ENCODE measurements around the gene HDLBP. TPM values are rescaled to one million over a fixed set of nuclear protein-coding genes. Genes with fewer than 3 reads are reported as not detected.

Gene HDLBP
- total and polyA plus RNA-seq, 2 experiments from 2014 or later: 230 to 306 TPM

DNA sequence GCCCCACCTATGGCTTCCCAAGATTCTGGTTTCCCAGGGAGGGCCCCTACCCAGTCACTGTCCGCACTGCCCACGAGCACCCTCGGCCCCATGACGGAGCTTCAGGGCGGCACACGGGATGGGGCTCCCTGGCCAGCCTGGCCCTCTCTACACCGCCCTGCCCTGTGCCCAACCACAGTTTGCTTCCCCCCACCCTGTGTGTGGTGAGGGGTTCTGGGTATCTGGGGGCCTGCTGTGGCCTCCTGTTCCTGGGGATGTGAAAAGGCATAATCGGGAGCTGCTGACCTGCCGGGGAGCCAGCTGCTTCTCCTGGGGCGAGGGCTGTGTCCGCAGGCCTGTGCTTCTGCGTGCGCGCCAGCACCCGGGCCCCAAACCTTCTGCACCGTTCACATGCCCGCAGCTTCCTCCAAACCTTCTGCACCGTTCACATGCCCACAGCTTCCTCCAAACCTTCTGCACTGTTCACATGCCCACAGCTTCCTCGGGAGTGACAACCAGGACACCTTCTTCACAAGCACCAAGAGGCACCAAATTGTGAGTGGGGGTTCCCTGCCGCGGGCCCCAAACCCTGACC is 114.6 kb downstream of the HDLBP start:
- ATAC-seq (no peak), DNase-seq (ENCODE audit: low spot score) (no peak)
- Histone ChIP-seq H2AFZ (no peak overlapping the region), H3K4me1 (ENCODE audit: insufficient read depth) (no peaks in the 10 kb centered on the region), H3K9me2 (ENCODE audit: insufficient read depth) (no peaks in the 10 kb centered on the region), H3K27me3 (ENCODE audit: insufficient read depth) (no peaks in the 10 kb centered on the region), H3K4me3 (no peak overlapping the region), H3K4me2 (no peak overlapping the region), H3K79me2 (replicated peaks; ENCODE audit: insufficient read depth) (no peaks in the 10 kb centered on the region), H3F3A (replicated peaks; ENCODE audit: low read depth) (no peaks in the 10 kb centered on the region), H3K27ac (ENCODE audit: low read depth) (no peak overlapping the region), H4K20me1 (replicated peaks; ENCODE audit: insufficient read depth) (no peaks in the 10 kb centered on the region), H3K36me3 (ENCODE audit: insufficient read depth) (no peaks in the 10 kb centered on the region)
- no peaks in the 10 kb centered on the region for H3K36me3 Mint-ChIP-seq (ENCODE audit: low read depth)
- no peak overlapping the region for H3K27ac Mint-ChIP-seq
- H3K4me1 Mint-ChIP-seq: no peaks in the 10 kb centered on the region
- TF ChIP-seq, protein P1, sequence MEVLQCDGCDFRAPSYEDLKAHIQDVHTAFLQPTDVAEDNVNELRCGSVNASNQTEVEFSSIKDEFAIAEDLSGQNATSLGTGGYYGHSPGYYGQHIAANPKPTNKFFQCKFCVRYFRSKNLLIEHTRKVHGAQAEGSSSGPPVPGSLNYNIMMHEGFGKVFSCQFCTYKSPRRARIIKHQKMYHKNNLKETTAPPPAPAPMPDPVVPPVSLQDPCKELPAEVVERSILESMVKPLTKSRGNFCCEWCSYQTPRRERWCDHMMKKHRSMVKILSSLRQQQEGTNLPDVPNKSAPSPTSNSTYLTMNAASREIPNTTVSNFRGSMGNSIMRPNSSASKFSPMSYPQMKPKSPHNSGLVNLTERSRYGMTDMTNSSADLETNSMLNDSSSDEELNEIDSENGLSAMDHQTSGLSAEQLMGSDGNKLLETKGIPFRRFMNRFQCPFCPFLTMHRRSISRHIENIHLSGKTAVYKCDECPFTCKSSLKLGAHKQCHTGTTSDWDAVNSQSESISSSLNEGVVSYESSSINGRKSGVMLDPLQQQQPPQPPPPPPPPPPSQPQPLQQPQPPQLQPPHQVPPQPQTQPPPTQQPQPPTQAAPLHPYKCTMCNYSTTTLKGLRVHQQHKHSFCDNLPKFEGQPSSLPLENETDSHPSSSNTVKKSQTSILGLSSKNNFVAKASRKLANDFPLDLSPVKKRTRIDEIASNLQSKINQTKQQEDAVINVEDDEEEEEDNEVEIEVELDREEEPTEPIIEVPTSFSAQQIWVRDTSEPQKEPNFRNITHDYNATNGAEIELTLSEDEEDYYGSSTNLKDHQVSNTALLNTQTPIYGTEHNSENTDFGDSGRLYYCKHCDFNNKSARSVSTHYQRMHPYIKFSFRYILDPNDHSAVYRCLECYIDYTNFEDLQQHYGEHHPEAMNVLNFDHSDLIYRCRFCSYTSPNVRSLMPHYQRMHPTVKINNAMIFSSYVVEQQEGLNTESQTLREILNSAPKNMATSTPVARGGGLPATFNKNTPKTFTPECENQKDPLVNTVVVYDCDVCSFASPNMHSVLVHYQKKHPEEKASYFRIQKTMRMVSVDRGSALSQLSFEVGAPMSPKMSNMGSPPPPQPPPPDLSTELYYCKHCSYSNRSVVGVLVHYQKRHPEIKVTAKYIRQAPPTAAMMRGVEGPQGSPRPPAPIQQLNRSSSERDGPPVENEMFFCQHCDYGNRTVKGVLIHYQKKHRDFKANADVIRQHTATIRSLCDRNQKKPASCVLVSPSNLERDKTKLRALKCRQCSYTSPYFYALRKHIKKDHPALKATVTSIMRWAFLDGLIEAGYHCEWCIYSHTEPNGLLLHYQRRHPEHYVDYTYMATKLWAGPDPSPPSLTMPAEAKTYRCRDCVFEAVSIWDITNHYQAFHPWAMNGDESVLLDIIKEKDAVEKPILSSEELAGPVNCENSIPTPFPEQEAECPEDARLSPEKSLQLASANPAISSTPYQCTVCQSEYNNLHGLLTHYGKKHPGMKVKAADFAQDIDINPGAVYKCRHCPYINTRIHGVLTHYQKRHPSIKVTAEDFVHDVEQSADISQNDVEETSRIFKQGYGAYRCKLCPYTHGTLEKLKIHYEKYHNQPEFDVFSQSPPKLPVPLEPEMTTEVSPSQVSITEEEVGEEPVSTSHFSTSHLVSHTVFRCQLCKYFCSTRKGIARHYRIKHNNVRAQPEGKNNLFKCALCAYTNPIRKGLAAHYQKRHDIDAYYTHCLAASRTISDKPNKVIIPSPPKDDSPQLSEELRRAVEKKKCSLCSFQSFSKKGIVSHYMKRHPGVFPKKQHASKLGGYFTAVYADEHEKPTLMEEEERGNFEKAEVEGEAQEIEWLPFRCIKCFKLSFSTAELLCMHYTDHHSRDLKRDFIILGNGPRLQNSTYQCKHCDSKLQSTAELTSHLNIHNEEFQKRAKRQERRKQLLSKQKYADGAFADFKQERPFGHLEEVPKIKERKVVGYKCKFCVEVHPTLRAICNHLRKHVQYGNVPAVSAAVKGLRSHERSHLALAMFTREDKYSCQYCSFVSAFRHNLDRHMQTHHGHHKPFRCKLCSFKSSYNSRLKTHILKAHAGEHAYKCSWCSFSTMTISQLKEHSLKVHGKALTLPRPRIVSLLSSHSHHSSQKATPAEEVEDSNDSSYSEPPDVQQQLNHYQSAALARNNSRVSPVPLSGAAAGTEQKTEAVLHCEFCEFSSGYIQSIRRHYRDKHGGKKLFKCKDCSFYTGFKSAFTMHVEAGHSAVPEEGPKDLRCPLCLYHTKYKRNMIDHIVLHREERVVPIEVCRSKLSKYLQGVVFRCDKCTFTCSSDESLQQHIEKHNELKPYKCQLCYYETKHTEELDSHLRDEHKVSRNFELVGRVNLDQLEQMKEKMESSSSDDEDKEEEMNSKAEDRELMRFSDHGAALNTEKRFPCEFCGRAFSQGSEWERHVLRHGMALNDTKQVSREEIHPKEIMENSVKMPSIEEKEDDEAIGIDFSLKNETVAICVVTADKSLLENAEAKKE (CRISPR knock-in tag; IDR thresholded peaks at IDR 0.05): no peak
- TF ChIP-seq, protein P2, sequence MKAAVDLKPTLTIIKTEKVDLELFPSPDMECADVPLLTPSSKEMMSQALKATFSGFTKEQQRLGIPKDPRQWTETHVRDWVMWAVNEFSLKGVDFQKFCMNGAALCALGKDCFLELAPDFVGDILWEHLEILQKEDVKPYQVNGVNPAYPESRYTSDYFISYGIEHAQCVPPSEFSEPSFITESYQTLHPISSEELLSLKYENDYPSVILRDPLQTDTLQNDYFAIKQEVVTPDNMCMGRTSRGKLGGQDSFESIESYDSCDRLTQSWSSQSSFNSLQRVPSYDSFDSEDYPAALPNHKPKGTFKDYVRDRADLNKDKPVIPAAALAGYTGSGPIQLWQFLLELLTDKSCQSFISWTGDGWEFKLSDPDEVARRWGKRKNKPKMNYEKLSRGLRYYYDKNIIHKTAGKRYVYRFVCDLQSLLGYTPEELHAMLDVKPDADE (IDR thresholded peaks at IDR 0.05): no peak
- no peak for TF ChIP-seq POLR2AphosphoS5 (IDR thresholded peaks at IDR 0.05; ENCODE audit: low read depth)
- TF ChIP-seq CREB1 (CRISPR knock-in tag; IDR thresholded peaks at IDR 0.05; ENCODE audit: low read depth): no peak
- TF ChIP-seq, protein P3, sequence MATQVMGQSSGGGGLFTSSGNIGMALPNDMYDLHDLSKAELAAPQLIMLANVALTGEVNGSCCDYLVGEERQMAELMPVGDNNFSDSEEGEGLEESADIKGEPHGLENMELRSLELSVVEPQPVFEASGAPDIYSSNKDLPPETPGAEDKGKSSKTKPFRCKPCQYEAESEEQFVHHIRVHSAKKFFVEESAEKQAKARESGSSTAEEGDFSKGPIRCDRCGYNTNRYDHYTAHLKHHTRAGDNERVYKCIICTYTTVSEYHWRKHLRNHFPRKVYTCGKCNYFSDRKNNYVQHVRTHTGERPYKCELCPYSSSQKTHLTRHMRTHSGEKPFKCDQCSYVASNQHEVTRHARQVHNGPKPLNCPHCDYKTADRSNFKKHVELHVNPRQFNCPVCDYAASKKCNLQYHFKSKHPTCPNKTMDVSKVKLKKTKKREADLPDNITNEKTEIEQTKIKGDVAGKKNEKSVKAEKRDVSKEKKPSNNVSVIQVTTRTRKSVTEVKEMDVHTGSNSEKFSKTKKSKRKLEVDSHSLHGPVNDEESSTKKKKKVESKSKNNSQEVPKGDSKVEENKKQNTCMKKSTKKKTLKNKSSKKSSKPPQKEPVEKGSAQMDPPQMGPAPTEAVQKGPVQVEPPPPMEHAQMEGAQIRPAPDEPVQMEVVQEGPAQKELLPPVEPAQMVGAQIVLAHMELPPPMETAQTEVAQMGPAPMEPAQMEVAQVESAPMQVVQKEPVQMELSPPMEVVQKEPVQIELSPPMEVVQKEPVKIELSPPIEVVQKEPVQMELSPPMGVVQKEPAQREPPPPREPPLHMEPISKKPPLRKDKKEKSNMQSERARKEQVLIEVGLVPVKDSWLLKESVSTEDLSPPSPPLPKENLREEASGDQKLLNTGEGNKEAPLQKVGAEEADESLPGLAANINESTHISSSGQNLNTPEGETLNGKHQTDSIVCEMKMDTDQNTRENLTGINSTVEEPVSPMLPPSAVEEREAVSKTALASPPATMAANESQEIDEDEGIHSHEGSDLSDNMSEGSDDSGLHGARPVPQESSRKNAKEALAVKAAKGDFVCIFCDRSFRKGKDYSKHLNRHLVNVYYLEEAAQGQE (IDR thresholded peaks at IDR 0.05; ENCODE audit: unreplicated experiment): no peak
- TF ChIP-seq, protein P4, sequence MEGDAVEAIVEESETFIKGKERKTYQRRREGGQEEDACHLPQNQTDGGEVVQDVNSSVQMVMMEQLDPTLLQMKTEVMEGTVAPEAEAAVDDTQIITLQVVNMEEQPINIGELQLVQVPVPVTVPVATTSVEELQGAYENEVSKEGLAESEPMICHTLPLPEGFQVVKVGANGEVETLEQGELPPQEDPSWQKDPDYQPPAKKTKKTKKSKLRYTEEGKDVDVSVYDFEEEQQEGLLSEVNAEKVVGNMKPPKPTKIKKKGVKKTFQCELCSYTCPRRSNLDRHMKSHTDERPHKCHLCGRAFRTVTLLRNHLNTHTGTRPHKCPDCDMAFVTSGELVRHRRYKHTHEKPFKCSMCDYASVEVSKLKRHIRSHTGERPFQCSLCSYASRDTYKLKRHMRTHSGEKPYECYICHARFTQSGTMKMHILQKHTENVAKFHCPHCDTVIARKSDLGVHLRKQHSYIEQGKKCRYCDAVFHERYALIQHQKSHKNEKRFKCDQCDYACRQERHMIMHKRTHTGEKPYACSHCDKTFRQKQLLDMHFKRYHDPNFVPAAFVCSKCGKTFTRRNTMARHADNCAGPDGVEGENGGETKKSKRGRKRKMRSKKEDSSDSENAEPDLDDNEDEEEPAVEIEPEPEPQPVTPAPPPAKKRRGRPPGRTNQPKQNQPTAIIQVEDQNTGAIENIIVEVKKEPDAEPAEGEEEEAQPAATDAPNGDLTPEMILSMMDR (conservative IDR thresholded peaks at IDR 0.05; ENCODE audit: low read depth in 2 of 2): no peak
- TF ChIP-seq EZH2phosphoT487 (IDR thresholded peaks at IDR 0.05; ENCODE audit: unreplicated experiment): no peak
- no peak for TF ChIP-seq STAT1 (IDR thresholded peaks at IDR 0.05; ENCODE audit: unreplicated experiment)
- no peak for TF ChIP-seq ZNF331 (CRISPR knock-in tag; IDR thresholded peaks at IDR 0.05; ENCODE audit: low read depth)
- TF ChIP-seq EZH2 (IDR thresholded peaks at IDR 0.05; ENCODE audit: low read depth, unreplicated experiment): no peak
- no peak for TF ChIP-seq JUNB (IDR thresholded peaks at IDR 0.05; ENCODE audit: unreplicated experiment)
- TF ChIP-seq NANOG (IDR thresholded peaks at IDR 0.05; ENCODE audit: borderline replicate concordance): no peak
- no peak for TF ChIP-seq ZNF114 (CRISPR knock-in tag; IDR thresholded peaks at IDR 0.05)
- H3K27me3 Mint-ChIP-seq (ENCODE audit: insufficient read depth, low read depth, poor library complexity): peaks cover 11% of the 10 kb centered on the region
- no peaks in the 10 kb centered on the region; the same call in 2 of the 3 replicates for H3K9me3 Mint-ChIP-seq
- no peak overlapping the region for H3K4me3 Mint-ChIP-seq
